GM12878 (cell line): ENCODE data around the gene ABCA7. TPM values are rescaled to one million over a fixed set of nuclear protein-coding genes. Genes with fewer than 3 reads are reported as not detected.

ENCODE experiments used
- BCLAF1 ChIP-seq: fragments of 450-650 bp; IDR thresholded peaks from 2 replicates; pipeline ENCODE4 v1.6.1; 2017; ENCODE audit warnings: antibody characterized with exemption, mild to moderate bottlenecking, moderate library complexity
- CHD1 ChIP-seq: IDR thresholded peaks from 2 replicates; pipeline ENCODE4 v1.6.1; 2012; ENCODE audit warnings: low read depth, low read length, improper control_type of control experiment
- ELK1 ChIP-seq: IDR thresholded peaks from 2 replicates; pipeline ENCODE4 v1.6.1; 2012; ENCODE audit warnings: low read depth, low read length, improper control_type of control experiment
- FOS ChIP-seq: IDR thresholded peaks from 3 replicates; pipeline ENCODE4 v1.6.1; 2011; ENCODE audit warnings: borderline replicate concordance; ENCODE audit not compliant: insufficient read length; ENCODE audit errors: extremely low read depth
- GABPA ChIP-seq: IDR thresholded peaks from 2 replicates; pipeline ENCODE4 v1.6.1; 2014; ENCODE audit warnings: antibody characterized with exemption, low read depth, mild to moderate bottlenecking, inconsistent platforms
- MEF2A ChIP-seq: IDR thresholded peaks from 2 replicates; pipeline ENCODE4 v1.6.1; 2011; ENCODE audit warnings: low read depth, mild to moderate bottlenecking, low read length, moderate library complexity; ENCODE audit not compliant: insufficient read depth
- MXI1 ChIP-seq: fragments of 150-350 bp; IDR thresholded peaks from 2 replicates; pipeline ENCODE4 v1.6.1; 2011; ENCODE audit warnings: low read depth, mild to moderate bottlenecking, inconsistent platforms, low read length, improper control_type of control experiment
- NFYA ChIP-seq: IDR thresholded peaks from 2 replicates; pipeline ENCODE4 v1.6.1; 2011; ENCODE audit warnings: low read depth, mild to moderate bottlenecking, low read length, improper control_type of control experiment, borderline replicate concordance
- PAX8 ChIP-seq: fragments of 450-650 bp; IDR thresholded peaks from 2 replicates; pipeline ENCODE4 v1.6.1; 2017; ENCODE audit warnings: mild to moderate bottlenecking, moderate library complexity
- POLR2AphosphoS5 ChIP-seq: IDR thresholded peaks from 2 replicates; pipeline ENCODE4 v1.6.1; 2011; ENCODE audit warnings: mild to moderate bottlenecking, low read length, inconsistent platforms
- RAD51 ChIP-seq: fragments of 450-650 bp; IDR thresholded peaks from 2 replicates; pipeline ENCODE4 v1.6.1; 2016; ENCODE audit warnings: moderate library complexity, mild to moderate bottlenecking, inconsistent platforms
- SPI1 ChIP-seq: IDR thresholded peaks from 2 replicates; pipeline ENCODE4 v1.6.1; 2011; ENCODE audit warnings: low read depth, mild to moderate bottlenecking, low read length, moderate library complexity, borderline replicate concordance; ENCODE audit not compliant: insufficient read depth
- TAF1 ChIP-seq: IDR thresholded peaks from 2 replicates; pipeline ENCODE4 v1.6.1; 2011; ENCODE audit warnings: mild to moderate bottlenecking, low read depth, low read length, borderline replicate concordance
- TARDBP ChIP-seq: IDR thresholded peaks from 2 replicates; pipeline ENCODE4 v1.6.1; 2016; ENCODE audit warnings: borderline replicate concordance
- USF1 ChIP-seq: IDR thresholded peaks from 2 replicates; pipeline ENCODE4 v1.6.1; 2011; ENCODE audit warnings: borderline replicate concordance, low read depth, mild to moderate bottlenecking, moderate library complexity, mixed read lengths, low read length; ENCODE audit not compliant: insufficient read depth; ENCODE audit errors: extremely low read length
- ZBTB33 ChIP-seq: fragments of 450-650 bp; IDR thresholded peaks from 2 replicates; pipeline ENCODE4 v1.6.1; 2017; ENCODE audit warnings: mild to moderate bottlenecking
- ZBTB40 ChIP-seq: fragments of 450-650 bp; IDR thresholded peaks from 2 replicates; pipeline ENCODE4 v1.6.1; 2016; ENCODE audit warnings: mild to moderate bottlenecking, moderate library complexity, borderline replicate concordance
- ZSCAN29 ChIP-seq: fragments of 450-650 bp; IDR thresholded peaks from 2 replicates; pipeline ENCODE4 v1.6.1; 2017; ENCODE audit warnings: mild to moderate bottlenecking, moderate library complexity
- ZZZ3 ChIP-seq: IDR thresholded peaks from 2 replicates; pipeline ENCODE4 v1.6.1; 2011; ENCODE audit warnings: low read depth; ENCODE audit not compliant: control insufficient read depth, insufficient read length
- polyA plus RNA-seq, 11 experiments: library from polyadenylated mRNA; depleted of rRNA in 4 of 11; unstranded in 6 of 11; stranded (reverse) in 5 of 11; fragments of >200 nt; fragmentation: Nextera tagmentation in 4 of 11; fragmentation: Illumina TruSeq in 1 of 11; extraction: Ambion mirVana in 4 of 11; extraction: Trizol in 1 of 11; gene quantifications; 1 replicate in 1 of 11; 2 replicates in 10 of 11; pipeline versions ENCODE4 v1.2.1 to v1.2.3, GENCODE V29; 2011 to 2016; ENCODE audit warnings: inconsistent platforms in 2 of 11, missing spikeins in 2 of 11, low read depth in 1 of 11
- total RNA-seq, 4 experiments: library from RNA; depleted of rRNA in 3 of 4; stranded (reverse); fragments of >200 nt in 3 of 4; fragmentation: Illumina TruSeq in 1 of 4; extraction: Trizol in 1 of 4; gene quantifications; 2 replicates each; pipeline versions ENCODE4 v1.2.1 to v1.2.3, GENCODE V29; 2013 to 2021

Gene ABCA7
- total and polyA plus RNA-seq, 10 of the 15 experiments (the other 5 are each of a cell fraction or from before 2014, with no cell fraction given): 1.0 to 49.5 (median 14.8) TPM

GRCh38 chr19:1104311-1105007, 64.6 kb downstream of the ABCA7 start (continued):
- TF ChIP-seq ZBTB40: no peak
- TF ChIP-seq TAF1: peak; percentile 58; the same call in 1 of the 2 replicates
- TF ChIP-seq CHD1: no peak
- no peak for TF ChIP-seq PAX8
- TF ChIP-seq BCLAF1: no peak
- TF ChIP-seq SPI1: no peak
- TF ChIP-seq NFYA: no peak
- no peak for TF ChIP-seq FOS
- no peak for TF ChIP-seq MEF2A
- no peak for TF ChIP-seq GABPA
- TF ChIP-seq USF1: peak; percentile 39
- TF ChIP-seq ZSCAN29: no peak
- no peak for TF ChIP-seq ELK1
- TF ChIP-seq POLR2AphosphoS5: 0 out of 2 replicates have a peak, but pooled peaks have one; percentile 46
- no peak for TF ChIP-seq ZZZ3
- TF ChIP-seq RAD51: no peak
- TF ChIP-seq TARDBP: no peak
- no peak for TF ChIP-seq ZBTB33
- peak; percentile 46; the same call in 1 of the 2 replicates for TF ChIP-seq MXI1
